Fibroblast of the aortic adventitia (primary cell): Measurements from ENCODE around the gene AHNAK2. TPM values are rescaled to one million over a fixed set of nuclear protein-coding genes. Genes with fewer than 3 reads are reported as not detected.

ENCODE experiments used
- DNase-seq: peaks from one replicate; pipeline ENCODE4 v3.0.0-alpha.2; 2010; ENCODE audit warnings: low read depth
- H3K4me3 ChIP-seq: 2 replicates; pipeline ENCODE4 v1.5.1; 2011; ENCODE audit warnings: low read depth, mild to moderate bottlenecking, control low read depth, low read length, moderate library complexity
- CTCF ChIP-seq: IDR thresholded peaks from 2 replicates; pipeline ENCODE4 v1.5.1; 2011; ENCODE audit warnings: mild to moderate bottlenecking, low read length, control low read depth, inconsistent platforms; ENCODE audit not compliant: insufficient read depth
- total RNA-seq: library from RNA; depleted of rRNA; stranded (reverse); fragments of >200 nt; gene quantifications from 2 replicates; pipeline ENCODE4 v1.2.3, GENCODE V29; 2012; ENCODE audit warnings: low replicate concordance

Gene AHNAK2
- total RNA-seq, 1 donor, result 164 TPM

GRCh38 chr14:105023144-105023543, 45.0 kb upstream of the AHNAK2 start:
- TF ChIP-seq CTCF, result no peak

GRCh38 chr14:105022276-105022670, 44.1 kb upstream of the AHNAK2 start:
- TF ChIP-seq CTCF, result no peak
- DNase-seq, result no peak
- peak overlapping the region; percentile 86 for H3K4me3 ChIP-seq

More at GRCh38 chr14:105023144-105023543, 45.0 kb upstream of the AHNAK2 start:
- DNase-seq, result no peak
- H3K4me3 ChIP-seq, result no peak overlapping the region

GRCh38 chr14:105021656-105022275, 43.6 kb upstream of the AHNAK2 start:
- peak overlapping the region; percentile 86 for H3K4me3 ChIP-seq
- no peak for DNase-seq
- no peak for TF ChIP-seq CTCF

GRCh38 chr14:105020815-105021655, 42.9 kb upstream of the AHNAK2 start, which contains the start of gene CDCA4:
Gene CDCA4 (minus strand): TSS chr14:105021083. CDS start chr14:105011929, 9,154 bp downstream.
- H3K4me3 ChIP-seq, result peak within 1 kb of the TSS; percentile 86
- no peak for TF ChIP-seq CTCF

GRCh38 chr14:105019861-105020814, 42.0 kb upstream of the AHNAK2 start:
- H3K4me3 ChIP-seq, result peak overlapping the region; percentile 85
- TF ChIP-seq CTCF, result no peak
- no peak for DNase-seq

More at GRCh38 chr14:105020815-105021655, 42.9 kb upstream of the AHNAK2 start, which contains the start of gene CDCA4:
- DNase-seq, result peak; percentile 92

- TF ChIP-seq CTCF, result no peak
- DNase-seq, result no peak
- no peak overlapping the region for H3K4me3 ChIP-seq
Measured at GRCh38 chr14:105018414-105018813, 40.2 kb upstream of the AHNAK2 start.
